CD4-positive, alpha-beta T cell (primary cell): ENCODE data around the gene SNX11. TPM values are rescaled to one million over a fixed set of nuclear protein-coding genes. Genes with fewer than 3 reads are reported as not detected.

Source experiments
- ATAC-seq: fragments of 200-7000 bp; cut with Tn5 transposase; one replicate; pipeline ENCODE4 v1.10.0; 2022; ENCODE audit warnings: mild to moderate bottlenecking; ENCODE audit not compliant: poor library complexity
- CTCF ChIA-PET: fragments of 350-600 bp; sonication (Branson Sonifier 250); formaldehyde crosslinking; loops from one replicate; lab custom pipeline; 2021; ENCODE audit warnings: antibody characterized with exemption, inconsistent platforms; lab: Charles Lee
- POLR2A ChIA-PET: fragments of 350-600 bp; sonication (Branson Sonifier 250); formaldehyde crosslinking; loops from one replicate; lab custom pipeline; 2021; ENCODE audit warnings: antibody characterized with exemption, inconsistent platforms; lab: Charles Lee
- DNase-seq, 14 experiments: peaks; one replicate each; pipeline ENCODE4 v3.0.0-alpha.2; 2013 to 2020; ENCODE audit warnings: mixed read lengths in 2 of 14
- H3K27ac ChIP-seq, 2 donors: one replicate each; pipeline versions ENCODE4 v1.5.1 to v1.7.0; 2013; ENCODE audit warnings: low read length in 2 of 2, low read depth in 1 of 2, mild to moderate bottlenecking in 1 of 2
- H3K27me3 ChIP-seq, 2 experiments: 1 replicate in 1 of 2; 2 replicates in 1 of 2; pipeline versions ENCODE4 v1.6.1 to v1.7.0; 2013; ENCODE audit warnings: low read length in 2 of 2, control low read depth in 1 of 2, mild to moderate bottlenecking in 1 of 2, moderate library complexity in 1 of 2; ENCODE audit not compliant: insufficient read depth in 2 of 2, control insufficient read depth in 1 of 2
- H3K36me3 ChIP-seq: one replicate; pipeline ENCODE4 v1.6.1; 2013; ENCODE audit warnings: low read length, control low read depth; ENCODE audit not compliant: insufficient read depth
- H3K4me1 ChIP-seq: one replicate; pipeline ENCODE4 v1.6.1; 2013; ENCODE audit warnings: low read length, control low read depth; ENCODE audit not compliant: insufficient read depth
- H3K4me3 ChIP-seq: one replicate; pipeline ENCODE4 v1.5.1; 2013; ENCODE audit warnings: mild to moderate bottlenecking, low read length, moderate library complexity
- H3K9me3 ChIP-seq, 2 experiments: 1 replicate in 1 of 2; 2 replicates in 1 of 2; pipeline versions ENCODE4 v1.6.1 to v1.7.0; 2013; ENCODE audit warnings: low read length in 2 of 2, mild to moderate bottlenecking in 2 of 2, control low read depth in 1 of 2, moderate library complexity in 1 of 2; ENCODE audit not compliant: control insufficient read depth in 1 of 2, insufficient read depth in 1 of 2
- H3K27ac Mint-ChIP-seq: one replicate; pipeline ENCODE4 v1.8.0; 2020; ENCODE audit warnings: mixed read lengths
- H3K27me3 Mint-ChIP-seq: one replicate; pipeline ENCODE4 v1.8.0; 2021; ENCODE audit warnings: mixed read lengths
- H3K36me3 Mint-ChIP-seq: one replicate; pipeline ENCODE4 v1.8.0; 2021; ENCODE audit warnings: low read depth, mixed read lengths
- H3K4me1 Mint-ChIP-seq: one replicate; pipeline ENCODE4 v1.8.0; 2021; ENCODE audit warnings: low read depth, mixed read lengths
- H3K4me3 Mint-ChIP-seq: one replicate; pipeline ENCODE4 v1.8.0; 2020; ENCODE audit warnings: mild to moderate bottlenecking, mixed read lengths
- H3K9me3 Mint-ChIP-seq: one replicate; pipeline ENCODE4 v1.8.0; 2020; ENCODE audit warnings: mixed read lengths
- CTCF ChIP-seq: fragments of 200-600 bp; IDR thresholded peaks from one replicate; pipeline ENCODE4 v1.8.0; 2022; ENCODE audit warnings: antibody characterized with exemption, mild to moderate bottlenecking
- intact Hi-C, 2 experiments: fragments of 100-400 bp; cut with DNase I in 1 of 2; cut with micrococcal nuclease in 1 of 2; formaldehyde crosslinking; loops; one replicate each; pipeline versions ENCODE4 v1.15.1 to v1.9.0; 2023 to 2025; cut with DNase I, micrococcal nuclease
- polyA plus RNA-seq, 2 donors: library from polyadenylated mRNA; unstranded; fragments of 120-200 nt; gene quantifications; one replicate each; pipeline ENCODE4 v1.2.1, GENCODE V29; 2013
- total RNA-seq, 174 experiments: library from RNA in 2 of 174; stranded (reverse) in 2 of 174; gene quantifications; one replicate each; pipeline ENCODE4 v1.2.3 and lab custom pipeline; 2021 to 2026

SNX11 gene
- total RNA-seq (1 to 10 TPM; 6.8 to 8.7 TPM), total RNA-seq (lab: John Stamatoyannopoulos, UW) (10.3 to 53.2 (median 19.7) reads per million in 172 experiments)
- 17.9 TPM for polyA plus RNA-seq (2013, experiment 1 of 2)
- polyA plus RNA-seq (2013, experiment 2 of 2): 21.6 TPM

- Mint-ChIP-seq H3K9me3 (no peaks in the 10 kb centered on the region), H3K36me3 (peaks cover 10% of the 10 kb centered on the region), H3K27me3 (no peaks in the 10 kb centered on the region), H3K4me1 (peaks cover 63% of the 10 kb centered on the region), H3K27ac (peak within 1 kb of the TSS; percentile 88), H3K4me3 (peak within 1 kb of the TSS; percentile 97)
- DNase-seq: peak; percentile 86 to 97 (median 94)
- Histone ChIP-seq H3K27ac (peak within 1 kb of the TSS; percentile 84 to 93), H3K27me3 (no peaks in the 10 kb centered on the region), H3K9me3 (no peaks in the 10 kb centered on the region), H3K4me3 (peak within 1 kb of the TSS; percentile 92), H3K4me1 (peaks cover 40% of the 10 kb centered on the region), H3K36me3 (peaks cover under 1% of the 10 kb centered on the region)
- intact Hi-C loops: loop anchor here (1.0 to 10.0 kb wide), 5 partner anchors 59 to 273 kb away; partner anchors contain the start of genes LRRC46 (in 1 of the 2), MRPL10 (in 1 of the 2), NFE2L1 (in 1 of the 2) and SP2 (in 1 of the 2)
- ChIA-PET POLR2A (interaction anchor here (0.6 to 2.3 kb wide), 16 partner anchors 8 to 785 kb away, joined by 3 to 14 read pairs (median 4); partner anchors contain the start of genes ATP5MC1, KPNB1, NFE2L1 and OSBPL7), CTCF (interaction anchor here (0.8 to 2.7 kb wide), 6 partner anchors 10 to 136 kb away, joined by 3 to 9 read pairs (median 4); partner anchors contain the start of gene CDK5RAP3)
- no peak for TF ChIP-seq CTCF
- peak; percentile 93 for ATAC-seq
These were observed at the start of gene SNX11 for GRCh38 chr17:48107137-48108055. Gene SNX11 (plus strand): TSS chr17:48107766. CDS start chr17:48112044, 4,278 bp downstream.

GRCh38 chr17:48058393-48059124 lies 49.0 kb upstream of the SNX11 start:
- Mint-ChIP-seq H3K36me3 (peaks cover 80% of the 10 kb centered on the region), H3K27me3 (no peaks in the 10 kb centered on the region), H3K9me3 (no peaks in the 10 kb centered on the region), H3K27ac (no peak overlapping the region), H3K4me3 (no peak overlapping the region), H3K4me1 (peaks cover 9% of the 10 kb centered on the region)
- ATAC-seq (no peak), DNase-seq (no peak)
- ChIA-PET POLR2A (interaction anchor here (1.0 to 2.0 kb wide), 3 partner anchors 9 to 11 kb away, joined by 5 to 9 read pairs (median 5); partner anchors contain the start of gene NFE2L1), CTCF (interaction anchor here (1.5 kb wide), 1 partner anchor 22 kb away, joined by 3 read pairs; no protein-coding TSS in a partner anchor)
- TF ChIP-seq CTCF: no peak
- Histone ChIP-seq H3K4me3 (no peak overlapping the region), H3K27me3 (no peaks in the 10 kb centered on the region), H3K4me1 (peaks cover 16% of the 10 kb centered on the region), H3K9me3 (no peaks in the 10 kb centered on the region), H3K27ac (no peak overlapping the region), H3K36me3 (peaks cover 89% of the 10 kb centered on the region)
- intact Hi-C loops: no loop called here

- H3K27me3 Mint-ChIP-seq: no peaks in the 10 kb centered on the region
- H3K9me3 Mint-ChIP-seq: no peaks in the 10 kb centered on the region
- intact Hi-C loops: no loop called here
- TF ChIP-seq CTCF: no peak
- no peak overlapping the region for H3K4me3 Mint-ChIP-seq
- Histone ChIP-seq H3K36me3 (peaks cover 86% of the 10 kb centered on the region), H3K4me1 (peaks cover 9% of the 10 kb centered on the region), H3K27ac (no peak overlapping the region), H3K27me3 (no peaks in the 10 kb centered on the region), H3K9me3 (no peaks in the 10 kb centered on the region), H3K4me3 (no peak overlapping the region)
- DNase-seq: no peak
- H3K27ac Mint-ChIP-seq: no peak overlapping the region
- H3K36me3 Mint-ChIP-seq: peaks cover 82% of the 10 kb centered on the region
- ATAC-seq: no peak
- ChIA-PET POLR2A (interaction anchor here (2.0 kb wide), 1 partner anchor 11 kb away, joined by 9 read pairs; the partner anchor contains the start of gene NFE2L1), CTCF (no interaction called here)
- peaks cover 8% of the 10 kb centered on the region for H3K4me1 Mint-ChIP-seq
These were observed 48.4 kb upstream of the SNX11 start for GRCh38 chr17:48059125-48059668.
